Activated naive CD4-positive, alpha-beta T cell treated with anti-CD3 and anti-CD28 coated beads, Interleukin-2, amount 10 ng/mL, durations not matched to agents 7 days and 5 days (primary cell): ENCODE results near the gene VDAC2.
"Not testable (repeated sequence)": the region's sequence is repeated elsewhere in the genome, so short reads cannot be mapped to it uniquely, and the experiment has no call there.

Experiments
- CTCF ChIA-PET: fragments of 350-600 bp; sonication (Branson Sonifier 250); formaldehyde crosslinking; loops from one replicate; lab custom pipeline; 2021; ENCODE audit warnings: antibody characterized with exemption; lab: Charles Lee
- DNase-seq: peaks from one replicate; pipeline ENCODE4 v3.0.0-alpha.2; 2020
- H3K27ac Mint-ChIP-seq: one replicate; pipeline ENCODE4 v1.8.0; 2021; ENCODE audit warnings: mild to moderate bottlenecking, moderate library complexity, mixed read lengths
- H3K27me3 Mint-ChIP-seq: one replicate; pipeline ENCODE4 v1.8.0; 2021; ENCODE audit warnings: mild to moderate bottlenecking, mixed read lengths
- H3K36me3 Mint-ChIP-seq: one replicate; pipeline ENCODE4 v1.8.0; 2021; ENCODE audit warnings: mixed read lengths
- H3K4me1 Mint-ChIP-seq: one replicate; pipeline ENCODE4 v1.8.0; 2021; ENCODE audit warnings: mixed read lengths
- H3K4me3 Mint-ChIP-seq: one replicate; pipeline ENCODE4 v1.8.0; 2021; ENCODE audit warnings: mild to moderate bottlenecking, moderate library complexity, mixed read lengths
- H3K9me3 Mint-ChIP-seq: one replicate; pipeline ENCODE4 v1.8.0; 2021; ENCODE audit warnings: mixed read lengths

Gene VDAC2

GRCh38 chr10:75188522-75188921 is 22.1 kb upstream of the VDAC2 start:
- CTCF ChIA-PET, result interaction anchor here (0.6 to 16.9 kb wide), 11 partner anchors 9 to 77 kb away, joined by 3 to 217 read pairs (median 7); partner anchors contain the start of genes COMTD1, SAMD8 and VDAC2
- H3K27ac Mint-ChIP-seq, result peak overlapping the region; percentile 83
- H3K36me3 Mint-ChIP-seq, H3K4me3 Mint-ChIP-seq, DNase-seq, H3K9me3 Mint-ChIP-seq, H3K27me3 Mint-ChIP-seq: not testable (repeated sequence)
- peaks cover 19% of the 10 kb centered on the region for H3K4me1 Mint-ChIP-seq

- Mint-ChIP-seq H3K36me3 (no peaks in the 10 kb centered on the region), H3K9me3 (no peaks in the 10 kb centered on the region), H3K27ac (peak overlapping the region; percentile 28), H3K27me3 (no peaks in the 10 kb centered on the region), H3K4me3 (no peak overlapping the region), H3K4me1 (peaks cover 19% of the 10 kb centered on the region)
- CTCF ChIA-PET, result interaction anchor here (0.8 to 16.9 kb wide), 4 partner anchors 10 to 42 kb away, joined by 3 to 217 read pairs (median 8); partner anchors contain the start of gene COMTD1
- no peak for DNase-seq
Observed at GRCh38 chr10:75189266-75190096, 21.1 kb upstream of the VDAC2 start.

- H3K27me3 Mint-ChIP-seq, result no peaks in the 10 kb centered on the region
- no peaks in the 10 kb centered on the region for H3K36me3 Mint-ChIP-seq
- H3K4me1 Mint-ChIP-seq, result peaks cover 15% of the 10 kb centered on the region
- DNase-seq, result no peak
- H3K27ac Mint-ChIP-seq, result no peak overlapping the region
- no peak overlapping the region for H3K4me3 Mint-ChIP-seq
- no peaks in the 10 kb centered on the region for H3K9me3 Mint-ChIP-seq
- CTCF ChIA-PET, result interaction anchor here (0.7 to 16.9 kb wide), 2 partner anchors 8 to 40 kb away, joined by 3 to 217 read pairs; partner anchors contain the start of gene COMTD1
Observed at GRCh38 chr10:75191821-75192568, 18.6 kb upstream of the VDAC2 start.

GRCh38 chr10:75194625-75195024 is 16.0 kb upstream of the VDAC2 start:
- not testable (repeated sequence) for DNase-seq, H3K4me3 Mint-ChIP-seq, H3K27me3 Mint-ChIP-seq, H3K27ac Mint-ChIP-seq, H3K36me3 Mint-ChIP-seq, H3K4me1 Mint-ChIP-seq, H3K9me3 Mint-ChIP-seq
- CTCF ChIA-PET, result interaction anchor here (16.9 kb wide), 1 partner anchor 37 kb away, joined by 217 read pairs; the partner anchor contains the start of gene COMTD1

GRCh38 chr10:75195035-75195763 is 15.4 kb upstream of the VDAC2 start:
- no peaks in the 10 kb centered on the region for H3K9me3 Mint-ChIP-seq
- peaks cover 4% of the 10 kb centered on the region for H3K4me1 Mint-ChIP-seq
- no peak for DNase-seq
- no peaks in the 10 kb centered on the region for H3K36me3 Mint-ChIP-seq
- H3K27ac Mint-ChIP-seq, result no peak overlapping the region
- no peaks in the 10 kb centered on the region for H3K27me3 Mint-ChIP-seq
- no peak overlapping the region for H3K4me3 Mint-ChIP-seq
- CTCF ChIA-PET, result interaction anchor here (5.4 to 16.9 kb wide), 2 partner anchors 8 to 37 kb away, joined by 31 to 217 read pairs; partner anchors contain the start of gene COMTD1

DNA sequence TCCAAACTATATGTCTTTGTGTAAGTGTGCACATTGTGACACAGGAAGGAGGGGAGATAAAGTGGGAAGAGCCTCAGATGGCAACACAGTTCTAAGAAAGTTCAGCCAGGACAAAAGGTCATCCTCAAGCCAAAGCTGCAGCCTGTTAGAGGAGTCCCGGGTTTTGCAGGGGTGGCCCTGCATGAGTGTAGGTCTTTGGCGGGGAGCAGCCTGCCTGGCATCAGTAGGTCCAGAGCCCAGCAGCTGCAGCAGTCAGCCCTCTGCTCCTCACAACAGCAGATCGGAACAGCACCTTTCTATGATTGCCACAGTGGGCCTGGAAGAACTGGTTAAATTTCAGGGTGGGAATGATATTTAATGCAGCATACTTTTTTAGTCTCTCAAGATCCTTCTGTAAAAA is 13.5 kb upstream of the VDAC2 start:
- CTCF ChIA-PET, result interaction anchor here (0.8 to 5.4 kb wide), 4 partner anchors 10 to 42 kb away, joined by 3 to 31 read pairs (median 4); partner anchors contain the start of gene COMTD1
- H3K27ac Mint-ChIP-seq, result no peak overlapping the region
- no peaks in the 10 kb centered on the region for H3K36me3 Mint-ChIP-seq
- no peaks in the 10 kb centered on the region for H3K9me3 Mint-ChIP-seq
- H3K4me3 Mint-ChIP-seq, result no peak overlapping the region
- no peak for DNase-seq
- H3K4me1 Mint-ChIP-seq, result peaks cover 5% of the 10 kb centered on the region
- no peaks in the 10 kb centered on the region for H3K27me3 Mint-ChIP-seq

DNA sequence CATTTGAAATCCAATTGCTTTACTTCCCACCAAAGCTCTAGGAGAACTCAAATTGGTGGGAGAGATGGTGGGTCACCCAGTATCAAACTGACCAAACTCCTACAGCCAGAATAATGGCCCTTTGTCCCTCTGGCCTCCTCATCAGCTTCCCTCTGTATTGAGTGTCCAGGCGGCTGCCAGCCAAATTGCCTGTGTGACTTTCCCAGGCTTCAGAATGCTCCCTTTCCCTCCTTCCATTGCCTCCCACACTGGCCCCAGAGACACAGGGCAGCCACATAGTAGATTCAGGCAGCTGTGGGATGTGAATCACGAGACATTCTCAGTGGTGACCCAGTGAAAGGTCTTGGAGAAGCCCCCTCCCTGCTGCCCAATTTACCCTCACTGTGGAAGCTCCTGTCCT is 12.7 kb upstream of the VDAC2 start:
- Mint-ChIP-seq H3K36me3 (no peaks in the 10 kb centered on the region), H3K4me3 (no peak overlapping the region), H3K27me3 (no peaks in the 10 kb centered on the region), H3K27ac (no peak overlapping the region), H3K4me1 (peaks cover 6% of the 10 kb centered on the region), H3K9me3 (no peaks in the 10 kb centered on the region)
- DNase-seq, result no peak
- CTCF ChIA-PET, result interaction anchor here (1.4 to 5.4 kb wide), 3 partner anchors 10 to 39 kb away, joined by 3 to 31 read pairs (median 4); partner anchors contain the start of gene COMTD1

GRCh38 chr10:75199949-75200348 is 10.6 kb upstream of the VDAC2 start:
- H3K9me3 Mint-ChIP-seq, H3K27ac Mint-ChIP-seq, H3K36me3 Mint-ChIP-seq, DNase-seq, H3K4me3 Mint-ChIP-seq, H3K4me1 Mint-ChIP-seq, H3K27me3 Mint-ChIP-seq: not testable (repeated sequence)
- CTCF ChIA-PET, result interaction anchor here (0.8 to 5.4 kb wide), 2 partner anchors 12 to 51 kb away, joined by 3 to 31 read pairs; no protein-coding TSS in a partner anchor

- peaks cover 3% of the 10 kb centered on the region for H3K27me3 Mint-ChIP-seq
Observed at GRCh38 chr10:75201793-75202307, 8.7 kb upstream of the VDAC2 start.

DNA sequence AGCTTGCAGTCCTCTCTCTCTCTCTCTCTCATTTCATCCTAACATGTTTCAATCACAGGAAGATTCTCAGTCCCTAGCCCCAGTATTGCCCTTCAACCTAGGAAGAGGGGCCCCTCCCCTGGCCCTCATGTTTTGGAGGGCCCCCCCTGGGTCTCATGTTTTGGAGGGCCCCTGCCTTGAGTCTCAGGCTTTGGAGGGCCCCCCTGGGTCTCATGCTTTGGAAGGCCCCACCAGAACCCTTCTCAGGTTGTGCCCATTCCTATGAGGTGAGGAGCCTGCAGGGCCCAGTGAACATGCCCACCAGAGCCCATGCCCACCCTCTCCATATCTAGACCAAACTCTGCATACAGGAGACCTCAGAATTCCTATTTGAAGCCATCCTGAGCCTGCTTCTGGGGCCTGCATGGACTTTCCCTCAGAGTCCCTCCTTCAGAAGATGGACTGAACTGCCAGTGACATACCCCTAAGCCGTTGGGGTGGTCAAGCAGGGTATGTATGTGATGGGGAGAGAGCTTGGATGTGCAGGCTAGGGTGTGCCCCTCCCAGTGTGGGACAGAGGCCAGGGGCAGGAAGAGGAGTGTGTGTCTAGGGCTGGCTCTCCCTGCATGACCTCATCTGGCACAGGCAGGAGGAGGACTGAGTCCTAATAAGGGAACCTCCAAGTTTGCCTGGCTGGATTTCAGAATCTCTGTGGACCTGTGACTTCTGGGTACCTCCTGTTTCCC is 8.1 kb upstream of the VDAC2 start:
- Mint-ChIP-seq H3K27me3 (peaks cover 4% of the 10 kb centered on the region), H3K27ac (no peak overlapping the region)

More at GRCh38 chr10:75201793-75202307, 8.7 kb upstream of the VDAC2 start:
- CTCF ChIA-PET, result interaction anchor here (1.4 kb wide), 1 partner anchor 14 kb away, joined by 3 read pairs; no protein-coding TSS in a partner anchor
- Mint-ChIP-seq H3K4me3 (no peak overlapping the region), H3K36me3 (no peaks in the 10 kb centered on the region), H3K27ac (no peak overlapping the region), H3K9me3 (no peaks in the 10 kb centered on the region), H3K4me1 (peaks cover 6% of the 10 kb centered on the region)
- DNase-seq, result no peak

GRCh38 chr10:75203046-75203620 is 7.5 kb upstream of the VDAC2 start:
- H3K9me3 Mint-ChIP-seq, H3K4me3 Mint-ChIP-seq, H3K36me3 Mint-ChIP-seq, H3K4me1 Mint-ChIP-seq, H3K27me3 Mint-ChIP-seq, CTCF ChIA-PET, DNase-seq, H3K27ac Mint-ChIP-seq: not testable (repeated sequence)

More for the DNA sequence above, 8.1 kb upstream of the VDAC2 start:
- CTCF ChIA-PET, result interaction anchor here (1.4 kb wide), 1 partner anchor 14 kb away, joined by 3 read pairs; no protein-coding TSS in a partner anchor
- Mint-ChIP-seq H3K4me3 (no peak overlapping the region), H3K36me3 (no peaks in the 10 kb centered on the region), H3K9me3 (no peaks in the 10 kb centered on the region), H3K4me1 (peaks cover 6% of the 10 kb centered on the region)
- DNase-seq, result no peak

DNA sequence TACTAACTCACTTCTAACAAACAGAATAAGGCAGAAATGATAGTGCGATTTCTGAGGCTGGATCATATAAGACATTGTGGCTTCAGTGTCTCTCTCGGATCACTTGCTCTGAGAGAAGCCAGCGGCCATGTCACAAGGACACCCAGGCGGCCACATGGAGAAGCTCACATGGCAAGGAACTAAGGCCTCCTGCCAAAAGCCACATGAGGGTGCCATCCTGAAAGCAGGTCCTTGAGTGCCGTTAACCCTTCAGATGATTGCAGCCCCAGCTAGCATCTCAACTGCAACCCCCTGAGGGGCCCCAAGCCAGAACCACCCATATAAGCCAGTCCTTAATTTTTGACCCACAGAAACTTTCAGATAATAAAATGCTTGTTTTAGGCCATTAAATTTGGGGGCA is 6.9 kb upstream of the VDAC2 start:
- no peak for DNase-seq
- Mint-ChIP-seq H3K36me3 (no peaks in the 10 kb centered on the region), H3K27ac (no peak overlapping the region), H3K4me1 (peaks cover 13% of the 10 kb centered on the region), H3K4me3 (no peak overlapping the region), H3K27me3 (peaks cover 4% of the 10 kb centered on the region), H3K9me3 (no peaks in the 10 kb centered on the region)
- CTCF ChIA-PET, result interaction anchor here (1.5 to 2.8 kb wide), 2 partner anchors 21 to 27 kb away, joined by 5 to 11 read pairs; no protein-coding TSS in a partner anchor
